Astrocyte (in vitro differentiated cells and primary cell): ENCODE data around the gene PLD1.

ENCODE experiments used
- EZH2 ChIP-seq: IDR thresholded peaks from 2 replicates; pipeline ENCODE4 v1.6.1; 2012; ENCODE audit warnings: mild to moderate bottlenecking, low read length, inconsistent platforms; ENCODE audit not compliant: insufficient read depth
- TF ChIP-seq, protein P1 (sequence below): IDR thresholded peaks from 2 replicates; pipeline ENCODE4 v1.5.1; 2011; ENCODE audit warnings: low read depth, mild to moderate bottlenecking, inconsistent platforms, low read length, moderate library complexity; ENCODE audit not compliant: insufficient read depth

DNA sequence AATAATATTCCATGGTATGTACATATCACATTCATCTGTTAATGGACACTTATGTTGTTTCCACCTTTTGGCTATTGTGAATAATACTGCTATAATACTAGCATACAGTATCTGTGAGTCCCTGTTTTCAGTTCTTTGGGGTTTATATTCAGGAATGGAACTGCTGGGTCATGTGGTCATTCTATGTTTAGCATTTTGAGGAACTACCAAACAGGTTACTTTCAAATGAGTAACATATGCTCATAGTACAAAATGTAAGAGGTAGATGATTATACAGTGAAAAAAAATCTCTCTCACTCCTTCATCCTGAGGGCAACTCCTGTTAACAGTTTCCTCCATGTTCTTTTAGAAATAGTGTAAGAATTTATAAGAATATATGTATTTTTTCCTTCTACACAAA lies 162.2 kb downstream of the PLD1 start:
- TF ChIP-seq, protein P1, sequence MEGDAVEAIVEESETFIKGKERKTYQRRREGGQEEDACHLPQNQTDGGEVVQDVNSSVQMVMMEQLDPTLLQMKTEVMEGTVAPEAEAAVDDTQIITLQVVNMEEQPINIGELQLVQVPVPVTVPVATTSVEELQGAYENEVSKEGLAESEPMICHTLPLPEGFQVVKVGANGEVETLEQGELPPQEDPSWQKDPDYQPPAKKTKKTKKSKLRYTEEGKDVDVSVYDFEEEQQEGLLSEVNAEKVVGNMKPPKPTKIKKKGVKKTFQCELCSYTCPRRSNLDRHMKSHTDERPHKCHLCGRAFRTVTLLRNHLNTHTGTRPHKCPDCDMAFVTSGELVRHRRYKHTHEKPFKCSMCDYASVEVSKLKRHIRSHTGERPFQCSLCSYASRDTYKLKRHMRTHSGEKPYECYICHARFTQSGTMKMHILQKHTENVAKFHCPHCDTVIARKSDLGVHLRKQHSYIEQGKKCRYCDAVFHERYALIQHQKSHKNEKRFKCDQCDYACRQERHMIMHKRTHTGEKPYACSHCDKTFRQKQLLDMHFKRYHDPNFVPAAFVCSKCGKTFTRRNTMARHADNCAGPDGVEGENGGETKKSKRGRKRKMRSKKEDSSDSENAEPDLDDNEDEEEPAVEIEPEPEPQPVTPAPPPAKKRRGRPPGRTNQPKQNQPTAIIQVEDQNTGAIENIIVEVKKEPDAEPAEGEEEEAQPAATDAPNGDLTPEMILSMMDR: no peak
- TF ChIP-seq EZH2: no peak
